Activated gamma-delta T cell treated with anti-CD3 and anti-CD28 coated beads, Interleukin-2, amount 50 U/mL, for 16 hours (primary cell): ENCODE measurements around the gene ALG8.

Experiments
- DNase-seq: peaks from one replicate; pipeline ENCODE4 v3.0.0-alpha.2; 2020; ENCODE audit warnings: low read depth

The ALG8 gene

GRCh38 chr11:78160557-78160956 lies 21.1 kb upstream of the ALG8 start:
- DNase-seq: no peak

DNA sequence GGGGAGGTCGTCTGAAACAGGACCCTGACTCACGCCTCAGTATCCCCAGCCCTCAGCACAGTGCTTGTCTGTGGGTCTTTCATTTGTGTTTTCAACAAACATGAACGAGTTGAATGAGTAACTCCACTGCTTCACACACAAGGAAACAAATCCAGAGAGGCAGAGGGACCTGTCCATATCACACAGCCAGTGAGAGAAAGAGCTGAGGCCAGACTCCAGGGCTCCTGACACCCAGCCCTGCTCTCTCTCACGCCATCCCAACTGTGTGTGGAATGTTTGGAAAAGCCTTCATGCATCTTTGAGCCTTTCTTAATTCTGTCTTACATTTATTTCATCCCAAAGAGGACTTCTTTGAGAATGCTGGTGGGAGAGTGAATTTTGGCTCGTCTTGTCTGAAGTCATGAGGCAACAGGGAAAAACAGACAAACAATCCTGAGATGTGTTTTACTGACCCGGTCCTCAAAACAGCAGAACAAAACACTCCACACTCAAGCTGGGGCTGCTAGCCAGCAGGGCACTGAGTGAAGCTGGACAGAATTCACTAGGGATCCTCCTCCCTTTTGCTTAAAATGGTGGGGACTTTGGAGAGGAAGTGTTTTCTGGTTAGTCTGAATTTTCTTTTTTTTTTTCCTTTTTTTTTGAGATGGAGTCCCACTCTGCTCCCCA lies 19.7 kb upstream of the ALG8 start:
- DNase-seq: no peak

GRCh38 chr11:78156127-78156844 lies 16.9 kb upstream of the ALG8 start:
- DNase-seq: no peak

- DNase-seq: no peak
These were observed 12.4 kb upstream of the ALG8 start for GRCh38 chr11:78151804-78152203.

- no peak for DNase-seq
These were observed 11.3 kb upstream of the ALG8 start for GRCh38 chr11:78150754-78151153.

- no peak for DNase-seq
These were observed 10.9 kb upstream of the ALG8 start for GRCh38 chr11:78150346-78150745.

- DNase-seq: no peak
These were observed 10.2 kb upstream of the ALG8 start for GRCh38 chr11:78149646-78150045.

DNA sequence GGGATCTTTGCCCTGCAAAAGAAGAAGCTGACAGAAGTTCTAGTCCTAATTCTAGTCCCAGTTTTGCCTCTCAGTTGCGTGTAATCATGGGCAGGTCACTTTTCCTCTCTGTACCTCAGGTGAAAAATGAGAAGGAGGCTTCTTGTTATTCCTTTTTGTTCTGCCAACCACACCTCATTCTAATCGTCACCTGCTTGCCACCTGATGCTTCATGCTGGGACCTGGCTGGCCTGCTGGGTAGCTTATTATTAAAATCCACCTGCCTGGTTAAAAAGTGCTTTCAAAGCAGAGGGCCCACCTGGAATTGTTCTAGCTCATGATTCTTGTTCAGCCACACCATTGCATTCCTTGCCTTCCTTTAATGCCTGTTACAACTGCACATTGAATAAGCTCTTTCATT lies 8.4 kb upstream of the ALG8 start:
- DNase-seq: no peak

- DNase-seq: no peak
These were observed 6.1 kb upstream of the ALG8 start for GRCh38 chr11:78145511-78146025.

DNA sequence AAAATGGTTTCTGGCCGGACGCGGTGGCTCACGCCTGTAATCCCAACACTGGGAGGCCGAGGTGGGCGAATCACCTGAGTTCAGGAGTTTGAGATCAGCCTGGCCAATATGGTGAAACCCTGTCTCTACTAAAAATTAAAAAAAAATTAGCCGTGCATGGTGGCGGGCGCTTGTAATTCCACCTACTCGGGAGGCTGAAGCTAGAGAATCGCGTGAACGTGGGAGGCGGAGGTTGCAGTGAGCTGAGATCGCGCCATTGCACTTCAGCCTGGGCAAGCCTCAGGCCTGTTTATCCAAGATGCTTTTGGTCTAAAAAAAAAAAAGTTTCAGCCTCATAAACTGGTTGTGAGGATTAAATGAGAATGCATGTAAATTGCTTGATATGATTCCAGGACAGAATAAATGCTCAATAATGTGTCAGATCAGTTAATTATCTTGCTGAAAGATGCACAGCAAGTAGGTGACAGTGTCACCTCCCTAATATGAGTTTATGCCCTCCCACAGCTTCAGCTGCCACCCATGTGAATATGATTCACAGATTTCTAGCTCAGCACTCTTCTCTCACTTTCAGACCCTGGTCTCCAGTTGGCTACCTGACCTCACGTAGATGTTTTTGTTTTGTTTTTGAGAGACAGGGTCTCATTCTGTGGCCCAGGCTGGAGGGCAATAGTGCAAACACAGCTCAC lies 1.1 kb upstream of the ALG8 start:
- no peak for DNase-seq

GRCh38 chr11:78138694-78139421 lies 568 bp downstream of the ALG8 start:
- no peak for DNase-seq

GRCh38 chr11:78138291-78138690 lies 1.1 kb downstream of the ALG8 start:
- DNase-seq: no peak

DNA sequence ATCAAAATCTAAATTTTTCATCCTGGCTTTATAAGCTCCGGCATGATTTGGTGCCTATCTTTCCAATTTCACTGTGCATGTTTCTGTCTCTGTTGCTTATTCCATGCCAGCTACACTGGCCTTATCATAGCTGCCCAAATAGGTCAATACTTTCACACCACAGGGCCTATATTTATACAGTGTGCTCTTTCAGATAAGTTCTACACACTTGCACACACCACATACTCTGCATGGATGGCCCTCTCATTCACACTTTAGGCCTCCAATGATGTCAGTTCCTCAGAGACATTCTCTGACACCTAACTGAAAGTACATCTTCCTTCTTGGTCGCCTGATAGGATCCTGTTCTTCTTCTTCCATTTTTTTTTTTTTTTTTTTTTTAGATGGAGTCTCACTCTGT lies 7.0 kb downstream of the ALG8 start:
- no peak for DNase-seq

DNA sequence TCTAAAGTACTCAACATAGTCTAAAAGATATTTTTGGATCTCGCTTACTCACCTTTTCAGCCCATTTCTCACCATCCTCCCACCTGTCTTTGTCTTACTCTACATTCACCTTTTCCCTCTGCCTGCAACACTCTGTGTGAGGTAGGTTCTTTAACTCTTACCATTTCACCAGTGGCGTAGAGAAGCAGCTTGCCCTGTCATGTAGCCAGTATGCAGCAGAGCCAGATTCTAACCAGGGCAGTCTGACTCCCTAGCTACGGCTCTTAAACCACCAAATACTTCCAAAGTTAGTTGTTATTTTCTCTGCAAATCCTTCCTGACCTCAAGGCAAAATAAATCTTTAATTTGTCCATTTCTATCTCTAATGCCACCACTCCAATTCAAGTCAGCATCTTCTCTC lies 7.5 kb downstream of the ALG8 start:
- no peak for DNase-seq

DNA sequence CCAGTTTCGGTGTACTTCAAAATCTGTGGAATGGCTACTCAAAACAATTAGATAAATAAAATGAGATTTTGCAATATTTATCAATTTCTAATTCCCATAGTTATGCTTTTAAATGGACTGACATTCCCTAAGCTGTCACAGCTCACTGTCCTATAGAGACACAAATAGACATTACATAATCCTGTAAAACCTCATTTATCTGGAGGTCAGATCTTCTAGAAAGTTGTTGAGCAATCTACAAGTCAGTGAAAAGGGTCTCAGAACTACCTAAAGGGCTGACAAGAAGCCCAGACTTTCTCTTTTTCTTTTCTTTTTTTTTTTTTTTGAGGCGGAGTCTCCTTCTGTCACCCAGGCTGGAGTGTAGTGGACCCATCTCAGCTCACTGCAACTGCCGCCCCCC lies 12.0 kb downstream of the ALG8 start:
- no peak for DNase-seq

DNA sequence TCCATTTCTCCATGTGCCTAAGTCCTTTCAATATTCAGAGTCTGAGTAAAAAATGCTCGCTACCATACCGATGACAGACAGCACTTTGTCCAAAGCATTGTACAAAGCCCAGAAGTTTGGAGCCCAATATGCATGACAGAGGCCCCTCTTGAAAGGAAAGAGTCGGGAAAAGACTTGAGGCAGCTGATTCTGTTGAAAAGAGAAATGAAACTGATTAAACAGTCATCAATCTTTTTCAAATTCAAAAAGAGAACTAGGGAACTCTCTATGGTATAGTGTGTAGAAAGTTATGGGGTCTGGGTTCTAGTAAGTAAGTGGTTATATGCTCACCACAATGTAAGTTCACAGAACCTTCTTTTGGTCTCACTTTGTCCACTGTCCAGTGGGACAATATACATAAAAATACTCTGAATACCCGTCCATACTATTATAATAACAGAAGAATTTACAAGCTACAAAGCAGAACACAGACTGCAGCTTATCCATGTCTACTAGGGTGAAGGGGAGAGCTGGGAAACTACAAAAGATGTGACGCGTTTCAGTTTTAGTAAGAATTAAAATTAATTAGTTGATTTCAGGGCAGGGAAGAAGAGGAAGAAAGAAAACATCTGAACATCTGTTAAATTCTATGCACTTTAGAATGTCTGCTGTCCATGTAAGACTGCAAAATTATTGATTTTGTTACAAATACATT lies 26.7 kb downstream of the ALG8 start:
- DNase-seq: no peak

- no peak for DNase-seq
These were observed 28.1 kb downstream of the ALG8 start for GRCh38 chr11:78111298-78111697.

- no peak for DNase-seq
These were observed 28.6 kb downstream of the ALG8 start for GRCh38 chr11:78110830-78111229.

GRCh38 chr11:78110351-78110750 lies 29.1 kb downstream of the ALG8 start:
- no peak for DNase-seq

DNA sequence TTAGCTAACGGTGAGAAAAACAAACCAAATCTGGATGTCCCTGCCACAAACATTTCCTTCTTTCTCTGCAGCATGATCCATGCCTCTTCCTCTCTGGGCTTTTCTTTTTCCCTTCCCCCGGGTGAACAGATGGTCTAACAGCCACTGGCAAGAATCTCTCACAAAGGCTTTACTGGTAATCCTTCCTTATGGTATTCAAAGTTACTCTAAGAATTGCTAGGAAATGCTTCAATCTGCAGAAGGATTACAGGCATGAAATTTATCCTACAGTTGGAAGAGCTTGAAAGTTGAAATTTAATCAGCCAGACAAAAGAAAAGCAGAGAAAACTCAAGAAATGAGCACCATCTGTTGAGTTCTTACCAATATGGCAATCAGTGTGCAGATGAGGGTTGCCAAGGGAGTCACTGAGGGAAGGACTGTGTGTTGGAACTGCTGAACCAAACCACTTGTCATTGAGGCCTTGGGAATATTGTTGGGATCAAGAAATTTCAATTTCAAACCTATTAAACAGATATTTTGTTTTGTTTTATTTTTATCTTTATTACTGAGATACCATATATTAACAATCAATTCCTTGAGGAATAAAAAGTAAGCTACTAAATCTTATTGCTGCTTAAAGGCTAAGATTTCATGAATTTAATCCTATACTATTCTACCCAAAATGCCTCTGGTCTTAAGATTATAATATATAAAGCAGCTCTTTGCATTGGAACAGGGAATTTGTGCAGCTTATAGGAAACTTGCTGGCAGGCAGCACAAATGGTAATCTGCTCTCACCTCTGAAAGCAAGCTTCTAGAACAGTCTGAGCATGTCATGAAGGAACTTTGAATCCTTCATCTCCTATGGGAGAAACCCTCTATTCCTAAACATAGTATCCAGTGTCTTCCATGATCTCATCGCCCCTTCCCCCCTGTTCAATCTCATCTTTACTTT lies 30.1 kb downstream of the ALG8 start:
- no peak for DNase-seq
